Motor neuron (in vitro differentiated cells): ENCODE results near the gene PLCG2. TPM values are rescaled to one million over a fixed set of nuclear protein-coding genes. Genes with fewer than 3 reads are reported as not detected.

Experiments
- ATAC-seq, 8 experiments: fragments of 200-7000 bp; cut with Tn5 transposase; replicated peaks in 6 of 8; 2 replicates each; pipeline ENCODE4 v1.8.0; 2021; ENCODE audit warnings: mild to moderate bottlenecking in 8 of 8, moderate library complexity in 8 of 8
- H3K27ac ChIP-seq, 2 donors: fragments of 250-450 bp; sonication (Bioruptor Pico); 2 replicates each; pipeline ENCODE4 v1.9.0; 2021; ENCODE audit warnings: antibody characterized with exemption in 2 of 2, mild to moderate bottlenecking in 2 of 2, moderate library complexity in 1 of 2
- H3K4me1 ChIP-seq, 2 donors: fragments of 250-450 bp; sonication (Bioruptor Pico); replicated peaks in 1 of 2; 2 replicates each; pipeline ENCODE4 v1.6.1; 2021; ENCODE audit warnings: antibody characterized with exemption in 2 of 2, mild to moderate bottlenecking in 2 of 2, moderate library complexity in 1 of 2
- H3K4me3 ChIP-seq, 5 donors: fragments of 250-450 bp; sonication (Bioruptor Pico); 2 replicates each; pipeline ENCODE4 v1.9.0; 2021; ENCODE audit warnings: antibody characterized with exemption in 5 of 5, mild to moderate bottlenecking in 5 of 5, moderate library complexity in 4 of 5
- WGBS, 10 experiments: fragments of 450-650 bp; shearing (Covaris generic); methylation state at CpG; one replicate each; pipeline ENCODE4 v1.0.0; 2022; 5-methylcytosine and 5-hydroxymethylcytosine counted together
- in situ Hi-C, 9 experiments: fragments of 400-800 bp; cut with MboI; loops; one replicate each; pipeline ENCODE4 v1.15.0; 2021; ENCODE audit warnings: low sequenced_read_pairs in 9 of 9, low pct_unique_long_range_greater_than_20kb in 2 of 9; ENCODE audit not compliant: unreplicated experiment in 9 of 9
- total RNA-seq, 8 experiments: library from RNA; unstranded; fragments of 300-600 nt; gene quantifications; 2 replicates each; pipeline versions ENCODE4 v1.2.3 to v1.2.4, GENCODE V29; 2022

The PLCG2 gene
- total RNA-seq, 8 experiments from 2014 or later = 0.09 to 2.7 (median 0.87) TPM

DNA sequence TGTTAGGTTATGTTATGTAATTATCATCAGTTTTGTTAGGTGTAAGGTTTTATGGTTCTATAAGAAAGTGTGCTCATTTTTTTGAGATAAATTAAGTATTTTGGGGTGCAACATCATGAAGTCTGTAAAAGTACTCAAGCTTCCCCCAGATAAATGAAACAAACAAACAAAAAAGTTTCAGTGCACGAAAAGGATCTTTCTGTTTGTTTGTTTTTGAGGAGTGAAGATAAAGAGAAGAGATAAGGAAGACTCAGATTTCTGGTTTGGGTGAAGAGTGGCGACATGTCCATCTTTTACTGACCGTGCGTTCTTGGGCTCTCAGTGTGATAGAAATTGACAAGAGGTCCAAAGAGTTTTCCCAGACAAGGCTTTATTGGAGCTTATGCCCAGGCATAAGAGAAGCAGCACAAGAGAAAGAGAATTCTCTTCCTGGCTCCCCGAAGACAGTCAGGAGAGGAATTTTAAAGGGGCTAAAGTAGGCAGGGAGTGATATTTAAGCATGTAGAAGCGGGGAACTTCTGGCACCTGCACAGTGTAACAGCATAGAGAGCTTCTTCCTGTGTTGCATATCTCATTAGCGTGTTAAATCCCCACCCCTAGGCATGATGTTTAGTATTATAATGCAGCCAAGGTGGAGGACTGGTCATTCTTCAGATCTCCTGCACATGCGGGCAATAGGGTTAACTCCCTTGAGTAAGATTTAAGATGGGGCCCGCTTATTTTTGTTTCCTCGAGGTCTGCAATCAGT is 71.3 kb downstream of the PLCG2 start:
- H3K4me3 ChIP-seq = no peak overlapping the region
- in situ Hi-C loops = no loop called here
- no peak overlapping the region for H3K27ac ChIP-seq
- no peak for ATAC-seq
- WGBS, 10 experiments = 4 to 94% (median 74%) methylated on average over 3 to 9 of the region's 10 CpGs; no CpG with 5 or more reads in 1 of the 10 experiments
- H3K4me1 ChIP-seq = no peaks in the 10 kb centered on the region

DNA sequence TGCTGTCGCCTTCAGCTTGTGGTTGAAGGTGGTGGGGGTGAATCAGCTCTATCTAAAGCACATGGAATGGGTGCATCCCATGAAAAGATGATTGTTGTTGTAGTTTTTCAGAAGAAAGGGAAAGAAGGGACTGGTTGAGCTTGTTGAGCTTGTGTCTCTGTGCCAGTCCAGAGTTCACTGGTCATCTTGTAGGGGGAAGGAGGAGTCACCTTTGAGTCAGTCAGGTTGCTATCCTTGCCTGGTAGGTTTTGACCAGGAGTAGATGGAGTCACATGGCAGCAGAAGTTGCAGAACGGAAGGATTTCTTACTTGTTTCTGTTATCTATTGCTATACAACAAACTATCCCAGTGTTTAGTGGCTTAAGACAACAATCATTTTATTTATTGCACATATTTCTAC is 73.3 kb downstream of the PLCG2 start:
- H3K27ac ChIP-seq = no peak overlapping the region
- no peak for ATAC-seq
- WGBS, 10 experiments = 0 to 100% (median 75%) methylated on average over 1 to 2 of the region's 2 CpGs; no CpG with 5 or more reads in 3 of the 10 experiments
- H3K4me1 ChIP-seq = no peaks in the 10 kb centered on the region
- in situ Hi-C loops = no loop called here
- H3K4me3 ChIP-seq = no peak overlapping the region

DNA sequence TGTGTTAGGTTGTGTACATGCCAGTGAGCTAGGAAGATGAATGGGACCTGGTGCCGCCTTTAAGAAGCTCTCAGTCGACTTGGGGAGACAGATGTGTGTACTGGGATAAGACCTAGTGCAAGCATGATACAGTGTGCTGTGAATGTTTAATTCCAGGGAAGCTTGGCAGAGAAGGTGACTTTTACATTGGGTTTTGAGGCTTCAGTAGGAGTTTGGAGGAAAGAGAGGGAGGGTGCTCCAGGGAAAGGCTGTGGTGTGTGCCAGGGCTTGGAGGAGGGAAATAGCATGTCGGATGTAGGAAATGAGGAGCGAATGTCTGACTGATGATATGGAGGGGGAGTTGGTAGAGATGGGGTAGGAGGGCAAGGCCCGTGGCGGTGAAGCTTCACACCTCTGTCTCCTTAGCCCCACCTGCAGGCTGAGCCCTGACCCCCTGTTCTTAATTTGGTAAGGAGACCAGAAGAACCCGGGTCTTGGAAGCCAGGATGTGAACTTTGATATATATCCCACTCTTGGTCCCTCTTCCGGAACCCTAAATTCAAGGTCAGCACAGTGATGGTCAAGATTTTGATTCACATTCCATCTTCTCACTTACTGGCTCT is 76.6 kb downstream of the PLCG2 start:
- no peak for ATAC-seq
- in situ Hi-C loops = no loop called here
- H3K4me1 ChIP-seq = no peaks in the 10 kb centered on the region
- no peak overlapping the region for H3K27ac ChIP-seq
- WGBS, 10 experiments = 20 to 100% (median 78%) methylated on average over 1 to 7 of the region's 8 CpGs; no CpG with 5 or more reads in 4 of the 10 experiments
- no peak overlapping the region for H3K4me3 ChIP-seq

DNA sequence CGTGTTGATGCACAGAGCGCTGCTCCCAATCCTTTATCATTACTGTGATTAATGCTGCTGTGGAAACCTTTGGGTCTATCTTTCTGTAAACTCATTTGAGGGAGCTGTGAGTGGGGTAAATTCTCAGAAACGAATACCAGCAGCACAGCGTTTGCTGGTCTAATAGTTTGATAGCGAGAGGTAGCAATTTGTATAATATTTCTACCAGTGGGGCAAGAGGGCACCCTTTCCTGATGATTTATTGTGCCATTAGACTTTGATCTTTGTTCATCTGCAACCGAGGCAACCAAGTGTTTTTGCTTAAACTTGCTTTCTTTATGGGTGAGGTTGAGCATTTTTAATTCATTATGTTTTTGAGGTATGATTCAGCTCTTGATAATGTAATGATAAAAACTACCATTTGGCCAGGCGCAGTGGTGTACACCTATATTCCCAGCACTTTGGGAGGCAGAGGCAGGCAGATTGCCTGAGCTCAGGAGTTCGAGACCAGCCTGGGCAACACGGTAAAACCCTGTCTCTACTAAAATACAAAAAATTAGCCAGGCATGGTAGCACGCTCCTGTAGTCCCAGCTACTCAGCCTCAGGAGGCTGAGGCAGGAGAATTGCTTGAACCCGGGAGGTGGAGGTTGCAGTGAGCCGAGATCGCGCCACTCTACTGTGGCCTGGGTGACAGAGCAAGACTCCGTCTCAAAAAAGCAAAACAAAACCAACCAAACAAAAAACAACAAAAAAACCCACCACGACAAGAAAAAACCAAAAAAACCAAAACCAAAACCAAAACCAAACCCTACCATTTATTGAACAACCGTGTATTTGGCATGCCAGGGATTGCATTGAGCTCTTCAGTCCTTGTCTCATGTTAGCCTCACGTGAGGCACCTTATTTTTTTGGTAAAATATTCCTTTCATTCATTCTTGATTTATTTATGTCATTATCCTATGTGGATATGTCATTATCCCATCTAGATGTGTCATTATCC is 81.5 kb downstream of the PLCG2 start:
- peak in 5 of 8 experiments; percentile 16 to 68 (median 27) for ATAC-seq
- in situ Hi-C loops = no loop called here
- Histone ChIP-seq H3K4me3 (no peak overlapping the region), H3K4me1 (peaks cover 3 to 10% of the 10 kb centered on the region in 2 donors), H3K27ac (no peak overlapping the region)
- WGBS, 10 experiments = 27 to 89% (median 67%) methylated on average over 4 to 16 of the region's 18 CpGs

DNA sequence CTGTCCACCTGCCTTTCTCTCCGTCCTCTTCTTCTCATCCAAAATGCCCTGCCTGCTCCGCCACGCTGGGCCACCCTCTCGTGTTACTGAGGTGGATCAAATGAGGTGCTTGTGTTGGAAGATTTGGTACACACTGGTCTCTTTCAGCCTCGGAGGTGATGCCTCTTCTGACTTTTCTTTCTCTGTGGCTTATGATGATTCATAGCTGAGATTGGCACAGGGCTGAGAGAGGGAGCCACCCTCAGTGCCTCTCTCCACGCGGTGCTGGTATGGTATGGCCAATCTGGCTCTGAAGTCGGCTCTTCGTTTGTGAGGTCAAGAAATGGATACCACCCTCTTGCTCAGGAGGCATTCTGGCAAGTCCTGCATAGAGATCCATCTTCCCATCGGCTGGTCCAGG is 82.4 kb downstream of the PLCG2 start:
- no peak for ATAC-seq
- in situ Hi-C loops = no loop called here
- WGBS, 10 experiments = 26 to 100% (median 83%) methylated on average over 1 to 7 of the region's 10 CpGs; no CpG with 5 or more reads in 3 of the 10 experiments

DNA sequence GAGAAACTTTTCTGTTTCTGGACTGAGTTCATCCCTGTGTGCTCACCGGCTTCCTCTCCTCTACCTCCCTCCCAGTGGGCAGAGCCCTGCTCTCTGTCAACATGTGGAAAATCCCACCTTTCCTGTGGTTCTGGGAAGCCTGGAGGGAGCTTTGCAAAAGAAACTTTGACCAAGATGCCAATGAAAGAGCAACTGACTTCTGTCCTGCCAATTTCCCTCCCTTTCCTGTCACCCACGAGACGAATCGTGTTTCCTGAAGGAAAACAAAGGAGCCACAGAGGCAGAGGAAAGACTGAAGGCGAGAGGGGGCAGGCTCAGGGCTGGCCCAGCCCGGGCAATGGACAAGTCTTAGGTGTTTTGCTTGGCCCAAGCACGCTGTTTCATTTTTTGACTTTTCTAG is 82.8 kb downstream of the PLCG2 start:
- peaks cover 3 to 10% of the 10 kb centered on the region in 2 donors for H3K4me1 ChIP-seq
- 0 to 100% (median 37%) methylated on average over 1 to 5 of the region's 7 CpGs; no CpG with 5 or more reads in 2 of the 10 experiments for WGBS, 10 experiments
- no peak overlapping the region for H3K27ac ChIP-seq
- no peak overlapping the region for H3K4me3 ChIP-seq
- ATAC-seq = no peak
- in situ Hi-C loops = no loop called here

More for the DNA sequence above, 82.4 kb downstream of the PLCG2 start:
- Histone ChIP-seq H3K4me1 (peaks cover 3 to 10% of the 10 kb centered on the region in 2 donors), H3K4me3 (no peak overlapping the region), H3K27ac (no peak overlapping the region)

DNA sequence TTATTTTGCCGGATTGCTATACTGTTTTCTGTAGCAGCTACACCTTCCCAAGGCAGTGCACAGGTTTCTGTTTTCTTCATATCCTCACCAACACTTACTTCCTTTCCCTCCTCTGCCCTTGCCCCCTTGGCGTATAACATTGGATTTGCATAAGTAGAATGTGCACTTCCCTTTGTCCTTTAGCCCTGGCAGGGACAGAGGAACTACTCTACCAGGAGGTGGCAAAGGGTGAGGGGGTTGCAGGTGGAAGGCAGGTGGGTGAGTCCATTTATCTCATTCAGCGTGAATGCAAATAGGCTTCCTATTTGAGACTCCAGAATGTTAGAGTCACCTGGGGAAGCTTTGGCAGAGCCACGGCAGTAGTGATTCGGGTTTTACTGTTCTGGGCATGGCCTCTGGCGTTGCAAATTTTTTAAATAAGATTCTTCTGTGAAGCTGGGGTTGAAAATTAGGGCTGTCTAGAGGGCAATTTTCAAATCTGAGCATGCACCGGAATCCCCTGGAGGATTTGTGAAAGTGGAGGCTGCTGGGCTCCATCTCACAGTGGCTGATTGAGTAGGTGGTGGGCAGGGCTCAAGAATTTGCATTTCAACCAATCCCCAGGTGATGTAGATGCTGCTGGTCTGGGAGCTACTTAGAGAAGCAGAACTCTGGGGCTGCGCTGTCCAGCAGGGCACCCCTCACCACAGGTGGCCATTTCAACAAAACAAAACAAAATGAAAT is 84.7 kb downstream of the PLCG2 start:
- ATAC-seq = peak in 2 of 8 experiments; percentile 22 to 61
- no peak overlapping the region for H3K4me3 ChIP-seq
- H3K4me1 ChIP-seq = peaks cover 3 to 10% of the 10 kb centered on the region in 2 donors
- in situ Hi-C loops = no loop called here
- no peak overlapping the region for H3K27ac ChIP-seq
- WGBS, 10 experiments = 5 to 97% (median 55%) methylated on average over 2 to 8 of the region's 8 CpGs; no CpG with 5 or more reads in 1 of the 10 experiments

DNA sequence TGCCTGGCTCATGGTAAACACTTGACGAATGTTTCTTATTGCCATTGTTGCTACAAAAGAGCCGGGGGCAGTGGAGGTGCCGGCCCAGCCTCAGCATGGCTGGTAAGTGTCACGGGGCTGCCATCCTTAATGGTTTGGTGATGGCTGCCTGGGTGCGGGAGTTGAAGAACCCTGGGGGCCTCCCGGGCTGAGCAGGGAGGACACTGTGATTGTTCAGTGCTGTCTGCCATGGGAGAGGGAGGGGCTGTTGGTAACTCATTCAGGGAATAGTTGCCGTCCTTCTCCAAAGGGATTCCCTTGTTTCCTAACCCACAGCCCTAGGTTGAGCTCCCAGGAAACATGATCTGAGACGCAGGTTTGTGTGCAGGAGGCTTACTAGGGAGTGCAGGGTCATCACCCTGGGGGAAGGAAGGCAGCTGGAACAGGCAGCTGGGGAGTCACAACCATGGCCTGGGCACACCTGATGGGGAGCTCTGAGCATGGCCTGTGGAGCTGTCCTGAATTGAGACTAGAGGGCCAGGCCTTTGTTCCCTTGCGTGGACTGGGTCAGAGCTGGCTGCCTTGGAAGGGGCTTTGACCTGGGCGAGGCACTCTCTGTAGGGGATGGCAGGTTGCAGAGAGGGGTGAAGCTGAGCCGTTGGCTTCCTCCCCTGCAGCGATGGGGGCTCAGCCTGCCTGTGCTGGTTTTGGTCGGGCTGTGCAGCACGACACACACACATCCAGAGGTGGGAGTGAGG is 85.7 kb downstream of the PLCG2 start:
- in situ Hi-C loops = no loop called here
- Histone ChIP-seq H3K4me1 (peaks cover 3 to 10% of the 10 kb centered on the region in 2 donors), H3K27ac (no peak overlapping the region), H3K4me3 (no peak overlapping the region)
- peak in 5 of 8 experiments; percentile 47 to 69 (median 57) for ATAC-seq
- 0 to 60% (median 36%) methylated on average over 1 to 6 of the region's 14 CpGs; no CpG with 5 or more reads in 3 of the 10 experiments for WGBS, 10 experiments

DNA sequence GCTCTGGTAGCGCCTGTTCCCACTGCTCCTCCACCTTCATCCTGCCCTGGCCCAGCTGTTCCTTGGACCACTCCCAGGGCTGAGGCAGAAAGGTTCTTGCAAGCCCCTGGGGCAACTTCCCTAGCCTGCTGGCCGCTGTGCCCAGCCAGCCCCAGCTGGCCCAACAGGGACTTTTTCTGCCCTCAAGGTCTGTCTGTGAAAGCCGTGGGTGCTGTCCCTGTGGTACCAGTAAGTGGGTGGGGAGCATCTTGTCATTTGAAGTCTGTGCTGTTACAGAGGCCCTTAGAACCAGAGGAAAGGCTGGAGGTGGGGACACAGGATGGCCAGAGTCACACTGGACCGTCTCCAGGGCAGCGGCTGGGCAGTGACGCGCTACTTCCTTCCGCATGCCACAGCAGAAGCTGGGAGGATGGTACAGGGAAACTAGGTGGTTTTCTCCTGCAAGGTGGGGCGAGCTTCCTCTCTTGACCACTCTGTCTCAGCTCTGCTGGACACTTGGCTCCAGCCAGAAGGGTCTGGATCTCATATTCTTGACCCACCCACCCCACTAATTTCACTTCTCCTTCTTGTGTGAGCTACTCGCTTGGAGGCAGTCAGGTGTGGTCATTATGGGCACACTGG is 87.8 kb downstream of the PLCG2 start:
- in situ Hi-C loops = no loop called here
- 37 to 100% (median 80%) methylated on average over 1 to 9 of the region's 10 CpGs; no CpG with 5 or more reads in 3 of the 10 experiments for WGBS, 10 experiments

DNA sequence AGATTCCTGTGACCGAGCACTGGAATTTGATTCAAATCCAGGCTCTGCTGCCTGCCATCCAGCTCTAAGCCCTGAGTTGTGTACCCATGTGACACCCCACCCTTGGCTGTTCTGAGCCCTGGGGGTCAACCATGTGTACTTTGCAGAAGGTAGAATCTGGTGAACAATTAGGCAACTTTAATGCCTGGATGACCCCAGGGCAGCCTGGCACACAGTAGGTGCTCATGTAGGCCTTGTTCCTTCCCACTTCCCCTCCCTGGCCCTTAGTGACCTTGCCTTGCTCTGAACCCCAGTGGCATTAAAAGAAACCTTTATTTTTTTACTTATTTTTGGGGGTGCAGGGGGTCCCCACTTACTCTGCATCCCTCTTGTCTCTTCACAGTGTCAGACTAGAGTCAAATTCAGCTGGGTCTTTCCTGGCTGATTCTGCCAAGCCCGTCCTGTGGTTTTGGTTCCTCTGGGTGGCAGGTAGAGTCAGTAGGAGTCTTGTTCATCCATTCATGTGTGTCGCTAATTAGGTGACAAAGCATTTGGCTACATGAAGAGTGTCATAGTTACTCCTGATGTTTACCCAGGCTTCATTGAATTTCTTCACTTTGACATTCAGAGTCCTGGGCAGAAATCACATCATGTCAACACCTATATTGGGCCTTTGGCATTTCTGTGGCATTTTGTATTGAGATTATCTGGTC is 89.1 kb downstream of the PLCG2 start:
- Histone ChIP-seq H3K4me1 (peaks cover 3 to 10% of the 10 kb centered on the region in 2 donors), H3K4me3 (no peak overlapping the region), H3K27ac (no peak overlapping the region)
- WGBS, 10 experiments = 33 to 100% (median 100%) methylated on average over 1 to 3 of the region's 3 CpGs; no CpG with 5 or more reads in 1 of the 10 experiments
- ATAC-seq = no peak
- in situ Hi-C loops = no loop called here

More for the DNA sequence above, 87.8 kb downstream of the PLCG2 start:
- Histone ChIP-seq H3K4me1 (peaks cover 3 to 10% of the 10 kb centered on the region in 2 donors), H3K27ac (no peak overlapping the region), H3K4me3 (no peak overlapping the region)
- ATAC-seq = no peak

DNA sequence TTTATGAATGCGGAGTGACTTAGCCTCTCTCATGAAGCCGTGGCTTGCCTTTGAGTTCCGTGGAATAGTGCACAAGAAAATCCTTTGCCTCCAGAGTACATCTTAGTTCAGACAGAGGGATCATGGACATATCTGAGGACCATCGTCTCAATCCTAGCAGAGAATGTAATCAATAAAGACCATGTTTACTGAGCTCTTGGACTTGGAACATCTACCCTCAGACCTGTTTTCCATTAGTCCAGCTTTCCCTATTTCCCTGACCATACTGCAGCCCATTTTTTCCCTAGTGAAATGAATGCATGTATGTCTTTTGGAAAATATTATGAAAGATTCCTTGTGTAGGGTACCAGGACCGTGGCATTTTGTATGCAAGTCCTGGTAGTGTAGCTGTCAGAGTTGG is 90.2 kb downstream of the PLCG2 start:
- Histone ChIP-seq H3K27ac (no peak overlapping the region), H3K4me3 (no peak overlapping the region), H3K4me1 (peaks cover 2 to 3% of the 10 kb centered on the region in 2 donors)
- 12 to 100% (median 57%) methylated on average over 1 to 3 of the region's 5 CpGs; no CpG with 5 or more reads in 2 of the 10 experiments for WGBS, 10 experiments
- in situ Hi-C loops = no loop called here
- ATAC-seq = no peak
